Tibial nerve (tissue), 4 donors: Measurements from ENCODE around the gene MAPK10. TPM values are rescaled to one million over a fixed set of nuclear protein-coding genes. Genes with fewer than 3 reads are reported as not detected.

Experiments used
- DNase-seq, 2 donors: peaks; one replicate each; pipeline ENCODE4 v3.0.0-alpha.2; 2019; ENCODE audit warnings: low spot score in 2 of 2
- H3K27ac ChIP-seq, 4 donors: fragments of 200-600 bp; sonication (generic) in 3 of 4; one replicate each; pipeline ENCODE4 v1.5.1; 2017 to 2019; ENCODE audit warnings: mild to moderate bottlenecking in 1 of 4
- H3K27me3 ChIP-seq, 2 donors: fragments of 200-600 bp; sonication (generic) in 1 of 2; one replicate each; pipeline versions ENCODE4 v1.5.1 to v1.6.0; 2017 to 2019
- H3K36me3 ChIP-seq, 3 donors: fragments of 200-600 bp; sonication (generic); one replicate each; pipeline ENCODE4 v1.5.1; 2018 to 2019
- H3K4me1 ChIP-seq, 4 donors: fragments of 200-600 bp; sonication (generic) in 3 of 4; one replicate each; pipeline ENCODE4 v1.5.1; 2017 to 2019
- H3K4me3 ChIP-seq, 4 donors: fragments of 200-600 bp; sonication (generic) in 3 of 4; one replicate each; pipeline ENCODE4 v1.5.1; 2017 to 2019; ENCODE audit warnings: mild to moderate bottlenecking in 1 of 4, moderate library complexity in 1 of 4
- H3K9me3 ChIP-seq, 4 donors: fragments of 200-600 bp; sonication (generic) in 3 of 4; one replicate each; pipeline ENCODE4 v1.5.1; 2017 to 2019
- EP300 ChIP-seq, 2 donors: sonication (generic); formaldehyde crosslinking; IDR thresholded peaks; one replicate each; pipeline ENCODE4 v1.6.1; 2017; ENCODE audit warnings: antibody characterized with exemption in 2 of 2, mild to moderate bottlenecking in 1 of 2
- POLR2A ChIP-seq, 2 donors: fragments of 450-650 bp; IDR thresholded peaks; one replicate each; pipeline ENCODE4 v1.6.1; 2017; ENCODE audit warnings: antibody characterized with exemption in 2 of 2, mild to moderate bottlenecking in 2 of 2, moderate library complexity in 2 of 2
- WGBS, 2 donors: methylation state at CpG; one replicate each; pipeline ENCODE4 v1.1.5; 2018; 5-methylcytosine and 5-hydroxymethylcytosine counted together
- total RNA-seq, 4 donors: library from RNA; depleted of rRNA; stranded (reverse); fragments of >200 nt; gene quantifications; one replicate each; pipeline ENCODE4 v1.1.0, GENCODE V29; 2016
- TF ChIP-seq, protein P1 (sequence below), 5 experiments: fragments of 200-600 bp in 3 of 5; fragments of 450-650 bp in 2 of 5; sonication (generic) in 3 of 5; IDR thresholded peaks; one replicate each; pipeline ENCODE4 v1.5.1; 2016 to 2019; ENCODE audit warnings: antibody characterized with exemption in 5 of 5, mild to moderate bottlenecking in 3 of 5, moderate library complexity in 2 of 5

Gene MAPK10
- total RNA-seq, 4 donors from 2014 or later, result 20.7 to 34.5 (median 28.0) TPM

DNA sequence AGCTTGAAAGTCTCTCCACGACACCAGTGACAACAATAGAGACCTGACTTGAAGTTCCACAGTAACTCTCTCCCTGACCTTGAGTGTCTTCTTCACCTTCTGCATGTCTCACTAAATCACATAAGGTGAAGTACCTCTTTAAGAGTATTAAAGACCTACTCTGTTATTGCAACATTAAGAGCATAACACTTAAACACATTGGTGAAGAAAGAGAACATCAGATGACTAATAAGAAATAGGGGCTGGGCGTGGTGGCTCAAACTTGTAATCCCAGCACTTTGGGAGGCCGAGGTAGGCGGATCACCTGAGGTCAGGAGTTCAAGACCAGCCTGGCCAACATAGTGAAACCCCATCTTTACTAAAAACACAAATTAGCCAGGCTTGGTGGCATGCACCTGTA is 33.9 kb upstream of the MAPK10 start:
- no peaks in the 10 kb centered on the region for H3K4me1 ChIP-seq
- no peaks in the 10 kb centered on the region for H3K27me3 ChIP-seq
- no peaks in the 10 kb centered on the region for H3K36me3 ChIP-seq
- no peak for DNase-seq
- no peak overlapping the region for H3K27ac ChIP-seq
- TF ChIP-seq EP300 (IDR thresholded peaks at IDR 0.05) (no peak), POLR2A (IDR thresholded peaks at IDR 0.05) (no peak)
- TF ChIP-seq, protein P1, sequence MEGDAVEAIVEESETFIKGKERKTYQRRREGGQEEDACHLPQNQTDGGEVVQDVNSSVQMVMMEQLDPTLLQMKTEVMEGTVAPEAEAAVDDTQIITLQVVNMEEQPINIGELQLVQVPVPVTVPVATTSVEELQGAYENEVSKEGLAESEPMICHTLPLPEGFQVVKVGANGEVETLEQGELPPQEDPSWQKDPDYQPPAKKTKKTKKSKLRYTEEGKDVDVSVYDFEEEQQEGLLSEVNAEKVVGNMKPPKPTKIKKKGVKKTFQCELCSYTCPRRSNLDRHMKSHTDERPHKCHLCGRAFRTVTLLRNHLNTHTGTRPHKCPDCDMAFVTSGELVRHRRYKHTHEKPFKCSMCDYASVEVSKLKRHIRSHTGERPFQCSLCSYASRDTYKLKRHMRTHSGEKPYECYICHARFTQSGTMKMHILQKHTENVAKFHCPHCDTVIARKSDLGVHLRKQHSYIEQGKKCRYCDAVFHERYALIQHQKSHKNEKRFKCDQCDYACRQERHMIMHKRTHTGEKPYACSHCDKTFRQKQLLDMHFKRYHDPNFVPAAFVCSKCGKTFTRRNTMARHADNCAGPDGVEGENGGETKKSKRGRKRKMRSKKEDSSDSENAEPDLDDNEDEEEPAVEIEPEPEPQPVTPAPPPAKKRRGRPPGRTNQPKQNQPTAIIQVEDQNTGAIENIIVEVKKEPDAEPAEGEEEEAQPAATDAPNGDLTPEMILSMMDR (IDR thresholded peaks at IDR 0.05), result no peak
- no peaks in the 10 kb centered on the region for H3K9me3 ChIP-seq
- H3K4me3 ChIP-seq, result no peak overlapping the region
- WGBS, 2 donors, result 90% methylated on average over 4 of the region's 4 CpGs

DNA sequence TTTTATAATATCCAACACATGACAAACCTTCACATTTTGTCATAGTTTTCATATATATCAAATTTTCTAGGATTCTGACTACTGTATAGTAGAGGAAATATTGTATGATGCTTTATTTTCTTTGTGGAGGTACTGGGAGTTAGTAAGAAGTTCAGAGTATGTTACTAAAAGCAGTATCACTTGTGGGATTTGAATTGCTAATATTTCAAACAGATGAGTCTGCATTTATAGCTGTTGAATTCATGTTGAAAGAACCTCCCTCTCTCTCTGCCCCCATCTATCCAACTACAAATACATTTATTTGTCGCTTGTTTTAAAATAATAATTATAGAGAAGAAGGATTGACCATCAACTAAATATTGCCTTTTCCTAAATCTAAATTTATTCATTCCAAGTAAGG is 29.8 kb upstream of the MAPK10 start:
- WGBS, 2 donors, result 70 to 93% methylated on average over 1 of the region's 1 CpG
- no peak overlapping the region for H3K4me3 ChIP-seq
- no peak for DNase-seq
- no peak overlapping the region for H3K27ac ChIP-seq
- no peaks in the 10 kb centered on the region for H3K36me3 ChIP-seq
- no peaks in the 10 kb centered on the region for H3K27me3 ChIP-seq
- no peaks in the 10 kb centered on the region for H3K9me3 ChIP-seq
- H3K4me1 ChIP-seq, result peaks cover 0 to 3% (median 0%) of the 10 kb centered on the region in 4 donors
- TF ChIP-seq POLR2A (IDR thresholded peaks at IDR 0.05) (no peak), EP300 (IDR thresholded peaks at IDR 0.05) (no peak)
- TF ChIP-seq, protein P1 (IDR thresholded peaks at IDR 0.05), result no peak

- H3K9me3 ChIP-seq, result no peaks in the 10 kb centered on the region
- no peak overlapping the region for H3K27ac ChIP-seq
- no peak overlapping the region for H3K4me3 ChIP-seq
- peaks cover 0 to 3% (median 0%) of the 10 kb centered on the region in 4 donors for H3K4me1 ChIP-seq
- DNase-seq, result no peak
- WGBS, 2 donors, result 94 to 95% methylated on average over 1 of the region's 1 CpG
- no peaks in the 10 kb centered on the region for H3K36me3 ChIP-seq
- no peak for TF ChIP-seq POLR2A (IDR thresholded peaks at IDR 0.05)
- TF ChIP-seq, protein P1 (IDR thresholded peaks at IDR 0.05), result no peak
- no peak for TF ChIP-seq EP300 (IDR thresholded peaks at IDR 0.05)
- no peaks in the 10 kb centered on the region for H3K27me3 ChIP-seq
Observed at GRCh38 chr4:86388252-86388651, 28.4 kb upstream of the MAPK10 start.

- no peaks in the 10 kb centered on the region for H3K9me3 ChIP-seq
- H3K4me3 ChIP-seq, result no peak overlapping the region
- H3K36me3 ChIP-seq, result no peaks in the 10 kb centered on the region
- H3K4me1 ChIP-seq, result peaks cover 0 to 3% (median 0%) of the 10 kb centered on the region in 4 donors
- H3K27ac ChIP-seq, result no peak overlapping the region
- no peak for DNase-seq
- 50 to 68% methylated on average over 6 of the region's 6 CpGs for WGBS, 2 donors
- TF ChIP-seq EP300 (IDR thresholded peaks at IDR 0.05) (no peak), POLR2A (IDR thresholded peaks at IDR 0.05) (no peak)
- TF ChIP-seq, protein P1 (IDR thresholded peaks at IDR 0.05), result no peak
- H3K27me3 ChIP-seq, result no peaks in the 10 kb centered on the region
Observed at GRCh38 chr4:86386817-86387415, 27.1 kb upstream of the MAPK10 start.

DNA sequence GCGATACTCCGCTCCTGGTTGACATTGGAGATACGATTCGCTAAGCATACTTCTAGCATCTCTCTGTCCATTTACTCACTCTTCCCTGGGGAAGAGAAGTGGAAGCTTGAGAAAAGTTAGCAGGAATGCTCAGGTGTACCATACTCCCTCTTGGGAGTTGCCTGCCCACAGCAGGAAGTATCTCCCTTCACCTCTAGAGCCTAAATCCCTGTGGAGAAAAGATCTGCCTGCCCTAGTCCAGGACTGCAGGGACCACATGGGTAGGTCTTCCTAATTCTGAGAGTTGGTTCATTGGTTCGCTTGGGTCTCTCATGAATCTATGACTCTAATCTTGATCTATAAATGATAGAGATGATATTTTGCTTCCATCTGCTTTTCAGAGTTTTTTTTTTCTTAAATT is 26.3 kb upstream of the MAPK10 start:
- WGBS, 2 donors, result 91 to 94% methylated on average over 5 of the region's 5 CpGs
- no peak for DNase-seq
- no peaks in the 10 kb centered on the region for H3K36me3 ChIP-seq

More for the DNA sequence above, 26.3 kb upstream of the MAPK10 start:
- peaks cover 0 to 3% (median 0%) of the 10 kb centered on the region in 4 donors for H3K4me1 ChIP-seq
- H3K4me3 ChIP-seq, result no peak overlapping the region
- H3K9me3 ChIP-seq, result no peaks in the 10 kb centered on the region
- H3K27ac ChIP-seq, result no peak overlapping the region
- TF ChIP-seq EP300 (IDR thresholded peaks at IDR 0.05), result no peak
- TF ChIP-seq POLR2A (IDR thresholded peaks at IDR 0.05), result no peak
- TF ChIP-seq, protein P1 (IDR thresholded peaks at IDR 0.05), result no peak
- no peaks in the 10 kb centered on the region for H3K27me3 ChIP-seq
